Measurements from ENCODE around the gene DNAJC4. TPM values are rescaled to one million over a fixed set of nuclear protein-coding genes. Genes with fewer than 3 reads are reported as not detected.

DNAJC4 gene
- total RNA-seq, 1 experiment from 2014 or later, result 32.0 TPM

GRCh38 chr11:64268893-64269539, 38.7 kb downstream of the DNAJC4 start:
- Histone ChIP-seq H2AFZ (ENCODE audit: low read length) (peak overlapping the region; percentile 21; the same call in 1 of the 2 replicates), H3K4me1 (ENCODE audit: low read length) (peaks cover 33% of the 10 kb centered on the region), H3K27me3 (ENCODE audit: low read length) (no peaks in the 10 kb centered on the region), H3K9me2 (replicated peaks; ENCODE audit: insufficient read depth, low read length) (no peaks in the 10 kb centered on the region), H3K4me3 (ENCODE audit: low read length) (peak overlapping the region; percentile 85), H4K20me1 (ENCODE audit: insufficient read depth, low read depth, low read length) (no peaks in the 10 kb centered on the region), H3K79me2 (ENCODE audit: low read length) (peaks cover 12% of the 10 kb centered on the region), H3K4me2 (ENCODE audit: low read depth, low read length, poor library complexity, severe bottlenecking) (peak overlapping the region; percentile 92), H3K9ac (ENCODE audit: low read length) (peak overlapping the region; percentile 90), H3K36me3 (ENCODE audit: insufficient read depth, low read length) (no peaks in the 10 kb centered on the region), H3K9me3 (ENCODE audit: low read length) (no peaks in the 10 kb centered on the region), H3K27ac (ENCODE audit: low read length) (peak overlapping the region; percentile 82)
- peak; percentile 85 for DNase-seq

GRCh38 chr11:64269540-64270220, 39.3 kb downstream of the DNAJC4 start:
- Histone ChIP-seq H3K9me3 (ENCODE audit: low read length) (no peaks in the 10 kb centered on the region), H3K79me2 (ENCODE audit: low read length) (peaks cover 12% of the 10 kb centered on the region), H3K36me3 (ENCODE audit: insufficient read depth, low read length) (no peaks in the 10 kb centered on the region), H4K20me1 (ENCODE audit: insufficient read depth, low read depth, low read length) (no peaks in the 10 kb centered on the region), H3K27me3 (ENCODE audit: low read length) (no peaks in the 10 kb centered on the region), H3K4me1 (ENCODE audit: low read length) (peaks cover 33% of the 10 kb centered on the region), H3K9ac (ENCODE audit: low read length) (peak overlapping the region; percentile 90), H2AFZ (ENCODE audit: low read length) (peak overlapping the region; percentile 21; the same call in 1 of the 2 replicates), H3K9me2 (replicated peaks; ENCODE audit: insufficient read depth, low read length) (no peaks in the 10 kb centered on the region), H3K27ac (ENCODE audit: low read length) (peak overlapping the region; percentile 83), H3K4me2 (ENCODE audit: low read depth, low read length, poor library complexity, severe bottlenecking) (peak overlapping the region; percentile 92), H3K4me3 (ENCODE audit: low read length) (peak overlapping the region; percentile 85)
- peak; percentile 99 for DNase-seq

GRCh38 chr11:64275031-64275800, 44.9 kb downstream of the DNAJC4 start:
- Histone ChIP-seq H3K79me2 (ENCODE audit: low read length) (peaks cover 6% of the 10 kb centered on the region; the same call in 1 of the 2 replicates), H3K27ac (ENCODE audit: low read length) (no peak overlapping the region), H3K4me2 (ENCODE audit: low read depth, low read length, poor library complexity, severe bottlenecking) (no peak overlapping the region), H3K9ac (ENCODE audit: low read length) (no peak overlapping the region), H3K9me2 (replicated peaks; ENCODE audit: insufficient read depth, low read length) (no peaks in the 10 kb centered on the region), H4K20me1 (ENCODE audit: insufficient read depth, low read depth, low read length) (no peaks in the 10 kb centered on the region), H3K36me3 (ENCODE audit: insufficient read depth, low read length) (no peaks in the 10 kb centered on the region), H2AFZ (ENCODE audit: low read length) (no peak overlapping the region), H3K9me3 (ENCODE audit: low read length) (no peaks in the 10 kb centered on the region), H3K27me3 (ENCODE audit: low read length) (no peaks in the 10 kb centered on the region), H3K4me1 (ENCODE audit: low read length) (peaks cover 12% of the 10 kb centered on the region), H3K4me3 (ENCODE audit: low read length) (no peak overlapping the region)
- DNase-seq, result no peak

DNA sequence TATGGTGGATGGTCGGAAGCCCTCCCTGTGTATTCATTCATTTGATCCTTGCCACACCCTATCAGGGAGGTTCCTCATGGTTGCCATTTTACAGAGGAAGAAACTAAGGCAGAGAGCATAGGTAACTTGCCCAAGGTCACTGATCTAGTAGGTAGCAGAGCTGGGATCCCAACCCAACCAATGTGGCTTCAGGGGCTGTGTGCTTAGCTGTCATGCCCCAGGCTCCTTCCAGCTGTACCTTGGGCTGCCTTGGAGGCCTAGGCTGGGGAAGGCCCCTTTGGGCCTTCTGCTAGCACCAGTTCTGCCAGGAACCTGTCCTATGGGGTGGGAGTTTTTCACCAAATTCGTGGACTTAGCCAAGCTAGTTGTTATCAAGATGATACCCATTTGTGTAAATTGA, 45.5 kb downstream of the DNAJC4 start:
- Histone ChIP-seq H3K4me3 (ENCODE audit: low read length) (no peak overlapping the region), H3K27ac (ENCODE audit: low read length) (no peak overlapping the region), H3K9me3 (ENCODE audit: low read length) (no peaks in the 10 kb centered on the region), H4K20me1 (ENCODE audit: insufficient read depth, low read depth, low read length) (no peaks in the 10 kb centered on the region), H3K27me3 (ENCODE audit: low read length) (no peaks in the 10 kb centered on the region), H3K9ac (ENCODE audit: low read length) (no peak overlapping the region), H3K36me3 (ENCODE audit: insufficient read depth, low read length) (no peaks in the 10 kb centered on the region), H3K79me2 (ENCODE audit: low read length) (peaks cover 6% of the 10 kb centered on the region; the same call in 1 of the 2 replicates), H3K4me1 (ENCODE audit: low read length) (peaks cover 12% of the 10 kb centered on the region), H3K4me2 (ENCODE audit: low read depth, low read length, poor library complexity, severe bottlenecking) (no peak overlapping the region), H3K9me2 (replicated peaks; ENCODE audit: insufficient read depth, low read length) (no peaks in the 10 kb centered on the region), H2AFZ (ENCODE audit: low read length) (no peak overlapping the region)
- DNase-seq, result no peak

- Histone ChIP-seq H3K9ac (ENCODE audit: low read length) (no peak overlapping the region), H2AFZ (ENCODE audit: low read length) (no peak overlapping the region), H3K4me3 (ENCODE audit: low read length) (no peak overlapping the region), H3K9me3 (ENCODE audit: low read length) (no peaks in the 10 kb centered on the region), H3K4me1 (ENCODE audit: low read length) (peaks cover 9% of the 10 kb centered on the region), H3K27ac (ENCODE audit: low read length) (no peak overlapping the region), H3K79me2 (ENCODE audit: low read length) (peaks cover 6% of the 10 kb centered on the region; the same call in 1 of the 2 replicates), H4K20me1 (ENCODE audit: insufficient read depth, low read depth, low read length) (no peaks in the 10 kb centered on the region), H3K4me2 (ENCODE audit: low read depth, low read length, poor library complexity, severe bottlenecking) (no peak overlapping the region), H3K36me3 (ENCODE audit: insufficient read depth, low read length) (no peaks in the 10 kb centered on the region), H3K9me2 (replicated peaks; ENCODE audit: insufficient read depth, low read length) (no peaks in the 10 kb centered on the region), H3K27me3 (ENCODE audit: low read length) (no peaks in the 10 kb centered on the region)
- DNase-seq, result no peak
Measured at GRCh38 chr11:64276653-64277431, 46.5 kb downstream of the DNAJC4 start.

- Histone ChIP-seq H3K9ac (ENCODE audit: low read length) (no peak overlapping the region), H4K20me1 (ENCODE audit: insufficient read depth, low read depth, low read length) (no peaks in the 10 kb centered on the region)
Measured at GRCh38 chr11:64278576-64279190, 48.3 kb downstream of the DNAJC4 start.

DNA sequence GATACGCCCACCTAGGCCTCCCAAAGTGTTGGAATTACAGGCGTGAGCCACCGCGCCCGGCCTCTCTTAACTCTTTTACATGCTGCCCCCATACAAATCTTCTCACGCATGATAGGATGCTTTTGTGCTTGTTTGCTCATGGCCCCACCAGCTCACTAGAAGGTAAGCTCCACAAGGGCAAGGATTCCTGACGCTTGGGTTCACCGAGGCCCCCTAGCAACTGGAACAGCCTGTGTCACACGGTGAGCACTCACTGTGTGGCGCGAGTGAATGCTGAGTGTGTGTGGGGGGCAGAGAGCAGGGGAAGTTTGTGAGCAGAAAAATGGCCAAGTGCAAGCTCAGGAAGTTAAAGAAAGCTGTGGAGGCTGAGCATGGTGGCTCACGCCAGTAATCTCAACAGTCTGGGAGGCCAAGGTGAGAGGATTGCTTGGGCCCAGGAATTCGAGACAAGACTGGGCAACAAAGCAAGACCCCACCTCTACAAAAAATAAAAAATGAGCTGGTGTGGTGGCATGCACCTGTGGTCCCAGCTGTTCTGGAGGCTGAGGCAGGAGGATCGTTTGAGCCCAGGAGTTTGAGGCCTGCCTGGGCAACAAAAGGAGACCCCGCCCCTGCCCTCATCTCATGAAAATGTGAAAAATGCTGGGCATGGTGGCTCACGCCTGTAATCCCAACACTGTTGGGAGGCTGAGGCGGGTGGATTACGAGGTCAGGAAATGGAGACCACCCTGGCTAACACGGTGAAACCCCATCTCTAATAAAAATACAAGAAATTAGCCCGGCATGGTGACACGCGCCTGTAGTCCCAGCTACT, 51.8 kb downstream of the DNAJC4 start:
- Histone ChIP-seq H3K36me3 (ENCODE audit: insufficient read depth, low read length) (0 out of 2 replicates have a peak, but pooled peaks cover 5% of the 10 kb centered on the region), H3K27me3 (ENCODE audit: low read length) (no peaks in the 10 kb centered on the region), H3K4me1 (ENCODE audit: low read length) (peaks cover 22% of the 10 kb centered on the region), H2AFZ (ENCODE audit: low read length) (no peak overlapping the region), H3K4me3 (ENCODE audit: low read length) (no peak overlapping the region), H3K4me2 (ENCODE audit: low read depth, low read length, poor library complexity, severe bottlenecking) (no peak overlapping the region), H3K9ac (ENCODE audit: low read length) (no peak overlapping the region), H4K20me1 (ENCODE audit: insufficient read depth, low read depth, low read length) (no peaks in the 10 kb centered on the region), H3K9me3 (ENCODE audit: low read length) (no peaks in the 10 kb centered on the region), H3K27ac (ENCODE audit: low read length) (no peak overlapping the region), H3K9me2 (replicated peaks; ENCODE audit: insufficient read depth, low read length) (no peaks in the 10 kb centered on the region), H3K79me2 (ENCODE audit: low read length) (peaks cover 14% of the 10 kb centered on the region)
- no peak for DNase-seq

More at GRCh38 chr11:64278576-64279190, 48.3 kb downstream of the DNAJC4 start:
- Histone ChIP-seq H3K9me3 (ENCODE audit: low read length) (no peaks in the 10 kb centered on the region), H3K9me2 (replicated peaks; ENCODE audit: insufficient read depth, low read length) (no peaks in the 10 kb centered on the region), H3K4me2 (ENCODE audit: low read depth, low read length, poor library complexity, severe bottlenecking) (no peak overlapping the region), H2AFZ (ENCODE audit: low read length) (no peak overlapping the region), H3K27ac (ENCODE audit: low read length) (no peak overlapping the region), H3K4me1 (ENCODE audit: low read length) (peaks cover 5% of the 10 kb centered on the region), H3K79me2 (ENCODE audit: low read length) (peaks cover 9% of the 10 kb centered on the region), H3K27me3 (ENCODE audit: low read length) (no peaks in the 10 kb centered on the region), H3K36me3 (ENCODE audit: insufficient read depth, low read length) (0 out of 2 replicates have a peak, but pooled peaks cover 5% of the 10 kb centered on the region), H3K4me3 (ENCODE audit: low read length) (no peak overlapping the region)
- no peak for DNase-seq
